GM21367 (cell line): ENCODE measurements around the gene DQX1.

Source experiments
- ATAC-seq: cut with Tn5 transposase; IDR thresholded peaks from one replicate; pipeline ENCODE4 v1.9.1; 2021; ENCODE audit not compliant: unreplicated experiment

DQX1 gene

GRCh38 chr2:74512744-74513604 lies 13.1 kb downstream of the DQX1 start:
- ATAC-seq: no peak

- ATAC-seq: no peak
Observed at GRCh38 chr2:74511104-74511989, 14.7 kb downstream of the DQX1 start.

- ATAC-seq: no peak
Observed at GRCh38 chr2:74510272-74510671, 15.8 kb downstream of the DQX1 start.

- peak; percentile 5 for ATAC-seq
Observed at GRCh38 chr2:74507926-74508520, 18.0 kb downstream of the DQX1 start.

GRCh38 chr2:74507145-74507925 lies 18.7 kb downstream of the DQX1 start, which contains the start of gene PCGF1:
Gene PCGF1 (minus strand): TSS chr2:74507695. CDS start chr2:74507668, 27 bp downstream.
- ATAC-seq: peak; percentile 88

GRCh38 chr2:74505448-74506246 lies 20.4 kb downstream of the DQX1 start:
- no peak for ATAC-seq

- no peak for ATAC-seq
Observed at GRCh38 chr2:74504591-74504990, 21.4 kb downstream of the DQX1 start.

- no peak for ATAC-seq
Observed at GRCh38 chr2:74503506-74504475, 22.2 kb downstream of the DQX1 start.

GRCh38 chr2:74502720-74503505 lies 23.1 kb downstream of the DQX1 start:
- ATAC-seq: no peak

- no peak for ATAC-seq
Observed at GRCh38 chr2:74502147-74502719, 23.8 kb downstream of the DQX1 start.

- no peak for ATAC-seq
Observed at GRCh38 chr2:74501335-74502071, 24.5 kb downstream of the DQX1 start.

- no peak for ATAC-seq
Observed at GRCh38 chr2:74500578-74500946, 25.5 kb downstream of the DQX1 start.

- ATAC-seq: no peak
Observed at GRCh38 chr2:74499940-74500577, 26.0 kb downstream of the DQX1 start.

- ATAC-seq: no peak
Observed at GRCh38 chr2:74499267-74499939, 26.6 kb downstream of the DQX1 start, which contains the start of gene LBX2. Gene LBX2 (minus strand): TSS chr2:74499603. CDS start chr2:74499537, 66 bp downstream.

- no peak for ATAC-seq
Observed at GRCh38 chr2:74498500-74499266, 27.3 kb downstream of the DQX1 start.
